ENCODE results near the gene NOVA2. TPM values are rescaled to one million over a fixed set of nuclear protein-coding genes. Genes with fewer than 3 reads are reported as not detected.

NOVA2 gene
- total and polyA plus RNA-seq, 2 donors (not counting 3 experiments of a cell fraction or from before 2014, with no cell fraction given) = 5.6 to 34.2 TPM

GRCh38 chr19:45955905-45956608, 17.6 kb downstream of the NOVA2 start:
- H3K9me1 ChIP-seq (replicated peaks; ENCODE audit: control insufficient read depth, extremely low read depth, insufficient read depth, low read length) = no peaks in the 10 kb centered on the region
- peak; percentile 99 for DNase-seq (ENCODE audit: low read depth, low spot score)
- H3K4me1 ChIP-seq (ENCODE audit: control insufficient read depth, extremely low read depth, insufficient read depth, low read length) = peaks cover 43% of the 10 kb centered on the region
- H2AFZ ChIP-seq (ENCODE audit: low read depth, low read length) = no peak overlapping the region
- dilution Hi-C loops (cut with MboI; ENCODE audit: extremely low pct_ligation_motif_present, low sequenced_read_pairs) (no loop called here), intact Hi-C loops (cut with micrococcal nuclease) (loop anchor here (1.0 kb wide), 2 partner anchors 18 to 39 kb away; partner anchors contain the start of gene CCDC61)
- H3K27ac ChIP-seq (ENCODE audit: insufficient read depth, low read depth, low read length) = peak overlapping the region; percentile 85
- H3K4me2 ChIP-seq (ENCODE audit: insufficient read depth, low read length) = peak overlapping the region; percentile 26
- TF ChIP-seq GATA2 (IDR thresholded peaks at IDR 0.05; ENCODE audit: insufficient read depth, insufficient read length, low read depth, low read length) (no peak), JUN (IDR thresholded peaks at IDR 0.05; ENCODE audit: borderline replicate concordance, insufficient read depth, insufficient read length, low read depth) (peak; percentile 65), MAX (IDR thresholded peaks at IDR 0.05; ENCODE audit: insufficient read depth, insufficient read length) (peak; percentile 83), EZH2 (IDR thresholded peaks at IDR 0.05; ENCODE audit: borderline replicate concordance, low read depth, low read length, severe bottlenecking) (no peak), CTCF (IDR thresholded peaks at IDR 0.05; ENCODE audit: extremely low read depth in 1 of 2, insufficient read depth in 1 of 2, low read depth in 1 of 2, low read length in 2 of 2) (no peak), FOS (IDR thresholded peaks at IDR 0.05; ENCODE audit: borderline replicate concordance, insufficient read depth, low read length) (peak; percentile 74), MYC (IDR thresholded peaks at IDR 0.05; ENCODE audit: low read depth, low read length) (peak; percentile 92), POLR2A (IDR thresholded peaks at IDR 0.05; ENCODE audit: low read depth, low read length) (peak; percentile 65), POLR2AphosphoS5 (IDR thresholded peaks at IDR 0.05; ENCODE audit: insufficient read depth, low read depth, low read length) (peak; percentile 86)
- FAIRE-seq = peak; percentile 98
- H3K4me3 ChIP-seq (replicated peaks in 1 of 3; ENCODE audit: insufficient read depth in 1 of 3, low read depth in 1 of 3, low read length in 3 of 3) = no peak overlapping the region
- H3K9me3 ChIP-seq (replicated peaks; ENCODE audit: control insufficient read depth, insufficient read depth, low read length) = no peaks in the 10 kb centered on the region
- H3K79me2 ChIP-seq (ENCODE audit: control insufficient read depth, insufficient read depth, low read length) = no peaks in the 10 kb centered on the region
- CTCF ChIA-PET = interaction anchor here (0.7 to 1.6 kb wide), 6 partner anchors 12 to 92 kb away, joined by 3 to 5 read pairs (median 4); partner anchors contain the start of genes FOXA3, MYPOP and NANOS2
- no peaks in the 10 kb centered on the region for H3K27me3 ChIP-seq (ENCODE audit: control insufficient read depth in 2 of 2, insufficient read depth in 2 of 2, low read length in 2 of 2)
- peaks cover 0 to 16% of the 10 kb centered on the region in 2 experiments for H3K36me3 ChIP-seq (ENCODE audit: control insufficient read depth in 2 of 2, extremely low read depth in 1 of 2, insufficient read depth in 2 of 2, low read length in 2 of 2)
- H3K9ac ChIP-seq (replicated peaks; ENCODE audit: extremely low read depth, insufficient read depth, low read length) = peak overlapping the region; percentile 52
- H4K20me1 ChIP-seq (replicated peaks; ENCODE audit: control insufficient read depth, extremely low read depth, insufficient read depth, low read length) = no peaks in the 10 kb centered on the region
- no TSS peak for BruUV-seq (replicated peaks)
- POLR2A ChIA-PET = interaction anchor here (0.6 to 1.3 kb wide), 5 partner anchors 18 to 1478 kb away, joined by 3 to 4 read pairs (median 4); partner anchors contain the start of genes CCDC61 and IRF2BP1
